K562 (cell line): Measurements from ENCODE around the gene MBNL2. TPM values are rescaled to one million over a fixed set of nuclear protein-coding genes. Genes with fewer than 3 reads are reported as not detected.

Experiments used
- ARID2 ChIP-seq: fragments of 450-650 bp; IDR thresholded peaks from 2 replicates; pipeline ENCODE4 v1.6.1; 2017; ENCODE audit warnings: antibody characterized with exemption, mild to moderate bottlenecking
- COPS2 ChIP-seq: fragments of 450-650 bp; conservative IDR thresholded peaks from 2 replicates; pipeline ENCODE4 v1.6.1; 2016; ENCODE audit warnings: mild to moderate bottlenecking, moderate library complexity
- CREB3 ChIP-seq: fragments of 450-650 bp; conservative IDR thresholded peaks from 2 replicates; pipeline ENCODE4 v1.6.1; 2016; ENCODE audit warnings: missing genetic modification characterization, low read depth, mild to moderate bottlenecking, missing compliant biosample characterization, moderate library complexity
- ESRRB ChIP-seq: fragments of 250-450 bp; sonication (Bioruptor Pico); IDR thresholded peaks from 2 replicates; pipeline ENCODE4 v1.5.0; 2020; ENCODE audit warnings: mild to moderate bottlenecking, moderate library complexity, borderline replicate concordance
- HINFP ChIP-seq: fragments of 450-650 bp; conservative IDR thresholded peaks from 2 replicates; pipeline ENCODE4 v1.6.1; 2016; ENCODE audit warnings: missing genetic modification characterization, low read depth, mild to moderate bottlenecking, control low read depth, missing compliant biosample characterization
- HNRNPK ChIP-seq: fragments of 200-400 bp; formaldehyde crosslinking; IDR thresholded peaks from one replicate; pipeline ENCODE4 v1.6.1; 2018; ENCODE audit warnings: mild to moderate bottlenecking, low read depth, low read length; ENCODE audit not compliant: poor library complexity, severe bottlenecking
- MTF1 ChIP-seq: fragments of 250-450 bp; sonication (Bioruptor Pico); IDR thresholded peaks from 2 replicates; pipeline ENCODE4 v1.9.0; 2021; ENCODE audit warnings: moderate library complexity, mild to moderate bottlenecking, inconsistent platforms, borderline replicate concordance
- MYC ChIP-seq, 2 experiments: fragments of 250-450 bp in 1 of 2; sonication (Bioruptor Pico) in 1 of 2; IDR thresholded peaks; 2 replicates each; pipeline versions ENCODE4 v1.5.1 to v1.6.1; 2012 to 2021; ENCODE audit warnings: low read depth in 2 of 2, borderline replicate concordance in 1 of 2, improper control_type of control experiment in 1 of 2, low read length in 1 of 2, mild to moderate bottlenecking in 1 of 2, moderate library complexity in 1 of 2
- NCOR1 ChIP-seq: fragments of 450-650 bp; IDR thresholded peaks from 2 replicates; pipeline ENCODE4 v1.6.1; 2016; ENCODE audit warnings: mild to moderate bottlenecking, moderate library complexity
- NR3C1 ChIP-seq: sonication (generic); formaldehyde crosslinking; IDR thresholded peaks from 2 replicates; pipeline ENCODE4 v1.8.1; 2022; ENCODE audit warnings: missing genetic modification reagents
- PML ChIP-seq: IDR thresholded peaks from 2 replicates; pipeline ENCODE4 v1.6.1; 2012; ENCODE audit warnings: low read length, inconsistent platforms
- TAF9B ChIP-seq: fragments of 450-650 bp; IDR thresholded peaks from 2 replicates; pipeline ENCODE4 v1.6.1; 2018; ENCODE audit warnings: mild to moderate bottlenecking; ENCODE audit not compliant: partially characterized antibody
- ZNF561 ChIP-seq: fragments of 450-650 bp; formaldehyde crosslinking; conservative IDR thresholded peaks from 2 replicates; pipeline ENCODE4 v1.4.0; 2020; ENCODE audit warnings: mild to moderate bottlenecking, moderate library complexity
- ZNF780A ChIP-seq: fragments of 250-450 bp; sonication (Bioruptor Pico); IDR thresholded peaks from 2 replicates; pipeline ENCODE4 v1.5.0; 2021; ENCODE audit warnings: mild to moderate bottlenecking
- ZNF785 ChIP-seq: fragments of 250-450 bp; sonication (Bioruptor Pico); IDR thresholded peaks from 2 replicates; pipeline ENCODE4 v1.4.0; 2020; ENCODE audit warnings: mild to moderate bottlenecking
- polyA plus RNA-seq, 8 experiments: library from polyadenylated mRNA; depleted of rRNA in 4 of 8; stranded (reverse) in 5 of 8; unstranded in 3 of 8; fragments of >200 nt; fragmentation: Nextera tagmentation in 2 of 8; fragmentation: Illumina TruSeq in 1 of 8; extraction: Ambion mirVana in 2 of 8; extraction: Trizol in 1 of 8; gene quantifications; 2 replicates each; pipeline versions ENCODE4 v1.2.1 to v1.2.3, GENCODE V29; 2011 to 2014; ENCODE audit warnings: inconsistent platforms in 1 of 8, missing spikeins in 1 of 8
- total RNA-seq, 7 experiments: library from RNA; depleted of rRNA in 6 of 7; stranded (reverse); fragments of >200 nt in 6 of 7; fragmentation: Illumina TruSeq in 2 of 7; extraction: Trizol in 2 of 7; gene quantifications; 2 replicates each; pipeline versions ENCODE4 v1.2.1 to v1.2.3, GENCODE V29; 2011 to 2021; ENCODE audit warnings: low replicate concordance in 1 of 7
- TF ChIP-seq, protein P1 (sequence below): sonication (generic); formaldehyde crosslinking; IDR thresholded peaks from 2 replicates; pipeline ENCODE4 v1.8.1; 2023; ENCODE audit warnings: mild to moderate bottlenecking, missing genetic modification reagents, moderate library complexity
- TF ChIP-seq, protein P2 (sequence below): fragments of 450-650 bp; IDR thresholded peaks from 2 replicates; pipeline ENCODE4 v1.6.1; 2017; ENCODE audit warnings: mild to moderate bottlenecking, moderate library complexity

Gene MBNL2
- total and polyA plus RNA-seq, 9 of the 15 experiments (the other 6 are each of a cell fraction or from before 2014, with no cell fraction given) = 7.0 to 24.8 (median 13.8) TPM

DNA sequence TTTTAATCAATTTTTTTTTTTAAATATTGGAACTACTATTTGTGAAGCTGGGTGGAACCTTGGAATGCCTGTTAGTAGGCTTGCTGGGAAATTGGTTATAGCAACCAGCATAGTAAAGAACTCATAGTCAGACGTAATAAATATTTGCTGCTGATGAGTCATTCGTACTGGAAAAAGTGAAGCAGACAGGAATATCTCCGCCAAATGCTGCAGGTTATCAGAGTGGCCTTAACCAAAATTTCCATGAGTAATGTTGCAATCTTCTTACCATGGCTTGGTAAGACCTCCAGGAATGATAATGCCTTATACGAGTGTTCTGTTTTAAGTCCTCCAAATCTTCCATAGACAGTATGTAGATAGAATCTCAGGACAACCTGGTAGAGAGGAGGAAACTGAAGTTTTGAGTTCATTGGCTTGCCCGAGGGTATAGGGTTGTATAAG, 34.2 kb downstream of the MBNL2 start (continued):
- TF ChIP-seq ARID2 = no peak
- no peak for TF ChIP-seq HNRNPK
- no peak for TF ChIP-seq MTF1 (CRISPR knock-in tag)
- no peak for TF ChIP-seq NR3C1
- no peak for TF ChIP-seq PML
- no peak for TF ChIP-seq ZNF780A (CRISPR knock-in tag)
- no peak for TF ChIP-seq ZNF785 (CRISPR knock-in tag)
- TF ChIP-seq COPS2 = no peak
- TF ChIP-seq, protein P1, sequence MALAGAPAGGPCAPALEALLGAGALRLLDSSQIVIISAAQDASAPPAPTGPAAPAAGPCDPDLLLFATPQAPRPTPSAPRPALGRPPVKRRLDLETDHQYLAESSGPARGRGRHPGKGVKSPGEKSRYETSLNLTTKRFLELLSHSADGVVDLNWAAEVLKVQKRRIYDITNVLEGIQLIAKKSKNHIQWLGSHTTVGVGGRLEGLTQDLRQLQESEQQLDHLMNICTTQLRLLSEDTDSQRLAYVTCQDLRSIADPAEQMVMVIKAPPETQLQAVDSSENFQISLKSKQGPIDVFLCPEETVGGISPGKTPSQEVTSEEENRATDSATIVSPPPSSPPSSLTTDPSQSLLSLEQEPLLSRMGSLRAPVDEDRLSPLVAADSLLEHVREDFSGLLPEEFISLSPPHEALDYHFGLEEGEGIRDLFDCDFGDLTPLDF (CRISPR knock-in tag) = no peak
- TF ChIP-seq NCOR1 = peak; percentile 64
- TF ChIP-seq HINFP = no peak
- TF ChIP-seq CREB3 = no peak
- TF ChIP-seq, protein P2, sequence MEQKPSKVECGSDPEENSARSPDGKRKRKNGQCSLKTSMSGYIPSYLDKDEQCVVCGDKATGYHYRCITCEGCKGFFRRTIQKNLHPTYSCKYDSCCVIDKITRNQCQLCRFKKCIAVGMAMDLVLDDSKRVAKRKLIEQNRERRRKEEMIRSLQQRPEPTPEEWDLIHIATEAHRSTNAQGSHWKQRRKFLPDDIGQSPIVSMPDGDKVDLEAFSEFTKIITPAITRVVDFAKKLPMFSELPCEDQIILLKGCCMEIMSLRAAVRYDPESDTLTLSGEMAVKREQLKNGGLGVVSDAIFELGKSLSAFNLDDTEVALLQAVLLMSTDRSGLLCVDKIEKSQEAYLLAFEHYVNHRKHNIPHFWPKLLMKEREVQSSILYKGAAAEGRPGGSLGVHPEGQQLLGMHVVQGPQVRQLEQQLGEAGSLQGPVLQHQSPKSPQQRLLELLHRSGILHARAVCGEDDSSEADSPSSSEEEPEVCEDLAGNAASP = no peak
- no peak for TF ChIP-seq ESRRB
- TF ChIP-seq TAF9B = no peak
- no peak for TF ChIP-seq MYC (IDR thresholded peaks at IDR 0.05; ENCODE audit: low read depth, low read length)
- no peak for TF ChIP-seq MYC (CRISPR knock-in tag; IDR thresholded peaks at IDR 0.05; ENCODE audit: borderline replicate concordance, low read depth)
- no peak for TF ChIP-seq ZNF561
